Measurements from ENCODE around the gene TNS1. TPM values are rescaled to one million over a fixed set of nuclear protein-coding genes. Genes with fewer than 3 reads are reported as not detected.

The TNS1 gene
- total and polyA plus RNA-seq, 7 experiments from 2014 or later = 0.50 to 5.0 (median 0.81) TPM; not detected in 2

DNA sequence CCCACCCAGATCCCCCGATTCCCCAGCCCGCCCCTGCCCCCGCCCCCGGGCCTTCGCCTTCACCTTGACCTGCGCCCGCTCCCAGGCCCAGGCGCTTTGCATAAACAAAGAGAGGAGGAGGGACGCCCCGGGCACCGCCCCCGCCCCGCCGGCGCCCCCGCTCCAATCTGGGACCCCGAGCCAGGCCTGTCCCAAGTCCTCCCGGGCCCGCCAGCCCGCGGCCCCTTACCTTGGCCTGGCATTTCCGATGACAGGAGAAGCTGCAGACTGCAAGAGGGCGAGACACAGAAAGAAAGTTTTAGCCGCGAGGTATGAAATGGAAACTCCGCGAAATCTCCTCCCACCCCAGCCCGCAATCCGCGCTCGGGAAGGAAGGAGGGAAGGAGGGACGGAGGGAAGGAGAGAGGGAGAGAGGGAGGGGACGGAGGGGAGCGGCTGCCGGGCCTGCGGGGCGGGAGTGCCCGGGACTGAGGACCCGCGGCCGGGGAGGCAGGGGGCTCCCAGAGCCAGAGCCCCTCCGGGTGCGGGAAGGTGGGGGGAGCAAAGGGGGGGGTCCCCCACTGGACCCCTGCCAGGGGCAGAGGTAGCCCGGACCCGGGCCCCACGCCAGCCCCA is 24.2 kb downstream of the TNS1 start:
- Mint-ChIP-seq H3K27me3 (peaks cover 0 to 10% (median 0%) of the 10 kb centered on the region in 5 donors), H3K9me3 (peaks cover 0 to 3% (median 0%) of the 10 kb centered on the region in 11 donors), H3K36me3 (no peaks in the 10 kb centered on the region), H3K27ac (no peak overlapping the region), H3K4me3 (no peak overlapping the region), H3K4me1 (no peaks in the 10 kb centered on the region)
- H3K27ac ChIP-seq (ENCODE audit: low read depth, low read length) = no peak overlapping the region
- H3K4me1 ChIP-seq (ENCODE audit: control insufficient read depth in 2 of 2, insufficient read depth in 2 of 2, low read length in 2 of 2) = no peaks in the 10 kb centered on the region
- no peak for DNase-seq
- no peak overlapping the region for H3K4me3 ChIP-seq (ENCODE audit: low read length)
- H3K27me3 ChIP-seq (ENCODE audit: control insufficient read depth in 2 of 2, insufficient read depth in 2 of 2, low read length in 2 of 2) = no peaks in the 10 kb centered on the region
- intact Hi-C loops (cut with micrococcal nuclease) = no loop called here
- POLR2A ChIA-PET = no interaction called here
- no peaks in the 10 kb centered on the region for H3K36me3 ChIP-seq (ENCODE audit: control insufficient read depth in 2 of 3, insufficient read depth in 3 of 3, low read length in 3 of 3)
- ATAC-seq = no peak
- CTCF ChIA-PET = no interaction called here
- no peaks in the 10 kb centered on the region for H3K9me3 ChIP-seq (ENCODE audit: control insufficient read depth in 2 of 3, low read length in 3 of 3)

DNA sequence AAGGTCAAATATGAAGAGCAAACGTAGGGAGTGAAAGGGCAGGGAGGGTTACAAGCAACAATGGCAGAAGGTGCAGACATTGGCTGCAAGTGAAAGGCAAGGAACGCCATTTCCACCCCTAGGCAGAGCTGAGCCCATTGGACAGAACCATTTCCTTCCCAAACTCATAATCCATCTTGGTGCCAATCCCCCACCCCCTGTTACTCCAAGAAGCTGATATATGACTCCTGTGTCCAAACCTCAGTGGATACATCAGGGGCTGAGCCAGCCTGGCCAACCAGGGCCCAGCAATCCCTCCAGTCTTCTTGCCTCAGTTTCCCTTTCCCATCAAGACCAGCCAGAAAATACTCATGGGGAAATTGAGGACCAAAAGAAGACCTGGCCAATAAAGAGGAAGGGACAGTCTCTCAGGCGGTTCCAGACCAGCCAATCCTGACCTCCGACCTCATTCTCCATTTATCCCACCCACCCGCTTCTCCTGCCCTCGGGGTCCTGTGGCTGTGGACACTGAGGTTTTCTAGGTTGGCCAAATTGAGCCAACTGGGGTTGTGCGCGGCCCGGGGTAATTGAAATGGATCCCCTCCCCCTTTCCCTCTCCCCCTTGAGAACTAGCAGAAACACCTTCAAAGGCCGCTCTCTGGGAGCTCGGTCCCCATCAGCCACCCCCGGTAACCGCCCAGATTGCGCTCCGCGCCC is 24.8 kb downstream of the TNS1 start:
- ATAC-seq = no peak
- Mint-ChIP-seq H3K9me3 (peaks cover 0 to 3% (median 0%) of the 10 kb centered on the region in 11 donors), H3K27ac (no peak overlapping the region), H3K36me3 (no peaks in the 10 kb centered on the region), H3K4me3 (no peak overlapping the region), H3K27me3 (peaks cover 0 to 12% (median 0%) of the 10 kb centered on the region in 5 donors), H3K4me1 (no peaks in the 10 kb centered on the region)
- no peak for DNase-seq
- Histone ChIP-seq H3K4me1 (ENCODE audit: control insufficient read depth in 2 of 2, insufficient read depth in 2 of 2, low read length in 2 of 2) (no peaks in the 10 kb centered on the region), H3K36me3 (ENCODE audit: control insufficient read depth in 2 of 3, insufficient read depth in 3 of 3, low read length in 3 of 3) (no peaks in the 10 kb centered on the region), H3K4me3 (ENCODE audit: low read length) (no peak overlapping the region), H3K9me3 (ENCODE audit: control insufficient read depth in 2 of 3, low read length in 3 of 3) (no peaks in the 10 kb centered on the region), H3K27me3 (ENCODE audit: control insufficient read depth in 2 of 2, insufficient read depth in 2 of 2, low read length in 2 of 2) (no peaks in the 10 kb centered on the region), H3K27ac (ENCODE audit: low read depth, low read length) (no peak overlapping the region)
- intact Hi-C loops (cut with micrococcal nuclease) = no loop called here
- POLR2A ChIA-PET = no interaction called here
- CTCF ChIA-PET = no interaction called here

DNA sequence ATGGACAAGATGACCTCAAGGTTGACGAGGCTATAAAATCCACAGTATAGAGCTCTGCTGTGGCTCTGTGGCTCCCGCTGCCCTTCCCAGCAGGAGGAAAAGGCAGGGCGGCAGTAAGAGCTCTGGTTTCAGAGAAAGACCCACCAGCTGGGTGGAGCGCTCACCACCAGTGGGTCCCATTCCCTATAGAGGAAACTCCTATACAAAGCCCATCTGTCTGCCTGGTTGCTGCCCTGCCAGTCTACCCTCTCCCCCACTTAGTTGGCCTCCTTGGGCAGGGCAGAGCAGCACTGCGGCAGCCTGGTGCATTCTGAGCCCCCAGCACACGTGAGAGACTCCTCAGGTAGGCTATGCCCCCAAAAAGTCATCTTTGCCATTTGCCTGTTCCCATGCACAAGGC is 26.5 kb downstream of the TNS1 start:
- no peaks in the 10 kb centered on the region for H3K36me3 Mint-ChIP-seq
- CTCF ChIA-PET = no interaction called here
- intact Hi-C loops (cut with micrococcal nuclease) = no loop called here
- no peaks in the 10 kb centered on the region for H3K4me1 Mint-ChIP-seq
- H3K9me3 Mint-ChIP-seq = peaks cover 0 to 3% (median 0%) of the 10 kb centered on the region in 11 donors
- POLR2A ChIA-PET = no interaction called here
- no peak overlapping the region for H3K4me3 Mint-ChIP-seq
- no peaks in the 10 kb centered on the region for H3K36me3 ChIP-seq (ENCODE audit: control insufficient read depth in 2 of 3, insufficient read depth in 3 of 3, low read length in 3 of 3)
- H3K4me1 ChIP-seq (ENCODE audit: control insufficient read depth in 2 of 2, insufficient read depth in 2 of 2, low read length in 2 of 2) = no peaks in the 10 kb centered on the region
- DNase-seq (no peak), ATAC-seq (no peak)
- no peaks in the 10 kb centered on the region for H3K9me3 ChIP-seq (ENCODE audit: control insufficient read depth in 2 of 3, low read length in 3 of 3)
- H3K4me3 ChIP-seq (ENCODE audit: low read length) = no peak overlapping the region
- H3K27ac ChIP-seq (ENCODE audit: low read depth, low read length) = no peak overlapping the region
- no peaks in the 10 kb centered on the region for H3K27me3 ChIP-seq (ENCODE audit: control insufficient read depth in 2 of 2, insufficient read depth in 2 of 2, low read length in 2 of 2)
- peaks cover 0 to 12% (median 0%) of the 10 kb centered on the region in 5 donors for H3K27me3 Mint-ChIP-seq
- H3K27ac Mint-ChIP-seq = no peak overlapping the region

DNA sequence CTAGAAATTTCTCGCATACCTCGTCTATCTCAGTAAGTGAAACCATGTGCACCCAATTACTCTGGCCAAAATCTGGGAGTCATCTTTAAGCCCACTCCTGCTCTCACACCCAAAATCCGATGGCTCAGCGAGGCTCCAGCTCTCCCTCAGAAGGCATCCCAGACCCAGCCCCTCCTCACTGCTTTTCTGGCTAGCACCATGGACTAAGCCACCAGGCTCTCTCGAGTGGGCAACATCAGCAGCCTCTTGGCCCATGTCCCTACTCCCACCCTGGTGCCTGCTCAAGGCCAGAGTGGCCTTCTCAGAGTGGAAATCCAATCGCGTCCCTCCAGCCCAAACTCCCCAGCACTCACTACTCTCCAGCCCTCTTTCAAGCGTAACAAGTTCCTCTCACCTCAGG is 27.2 kb downstream of the TNS1 start:
- Mint-ChIP-seq H3K4me3 (no peak overlapping the region), H3K27ac (no peak overlapping the region), H3K27me3 (peaks cover 0 to 12% (median under 1%) of the 10 kb centered on the region in 5 donors), H3K36me3 (no peaks in the 10 kb centered on the region), H3K9me3 (peaks cover 0 to 2% (median 0%) of the 10 kb centered on the region in 11 donors), H3K4me1 (no peaks in the 10 kb centered on the region)
- H3K9me3 ChIP-seq (ENCODE audit: control insufficient read depth in 2 of 3, low read length in 3 of 3) = no peaks in the 10 kb centered on the region
- CTCF ChIA-PET = no interaction called here
- DNase-seq (no peak), ATAC-seq (no peak)
- POLR2A ChIA-PET = no interaction called here
- no peaks in the 10 kb centered on the region for H3K27me3 ChIP-seq (ENCODE audit: control insufficient read depth in 2 of 2, insufficient read depth in 2 of 2, low read length in 2 of 2)
- H3K4me1 ChIP-seq (ENCODE audit: control insufficient read depth in 2 of 2, insufficient read depth in 2 of 2, low read length in 2 of 2) = no peaks in the 10 kb centered on the region
- intact Hi-C loops (cut with micrococcal nuclease) = no loop called here
- no peak overlapping the region for H3K4me3 ChIP-seq (ENCODE audit: low read length)
- no peaks in the 10 kb centered on the region for H3K36me3 ChIP-seq (ENCODE audit: control insufficient read depth in 2 of 3, insufficient read depth in 3 of 3, low read length in 3 of 3)
- H3K27ac ChIP-seq (ENCODE audit: low read depth, low read length) = no peak overlapping the region

DNA sequence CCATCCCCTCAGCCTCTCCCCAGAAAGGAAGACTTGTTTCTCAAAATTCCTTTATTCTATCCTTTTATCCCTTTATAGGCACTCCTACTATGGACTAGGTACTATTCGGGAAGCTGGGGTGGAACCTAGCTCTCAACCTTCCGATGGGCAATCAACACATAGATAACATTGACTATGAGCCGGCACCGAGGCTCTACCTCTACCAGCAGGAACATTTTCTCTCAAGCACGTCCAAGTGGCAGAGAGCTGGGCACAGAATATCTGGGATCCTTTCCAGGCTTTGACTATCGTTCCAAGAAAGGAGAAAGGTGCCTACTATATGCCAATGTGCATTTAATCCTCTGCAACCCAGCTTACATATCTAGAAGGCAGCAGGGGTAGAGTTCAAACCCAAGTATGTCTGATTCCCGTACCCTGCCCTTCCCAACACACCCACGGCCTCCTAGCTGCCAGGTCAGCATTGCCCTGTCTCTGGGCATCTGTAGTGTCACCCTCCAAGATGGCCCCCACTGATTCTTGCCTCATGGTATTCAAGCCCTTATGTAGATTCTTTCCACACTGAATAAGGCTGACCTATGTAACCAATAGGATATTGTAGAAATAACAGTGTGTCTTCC is 28.3 kb downstream of the TNS1 start:
- Mint-ChIP-seq H3K36me3 (no peaks in the 10 kb centered on the region), H3K27me3 (peaks cover 0 to 14% (median 7%) of the 10 kb centered on the region in 5 donors), H3K27ac (no peak overlapping the region), H3K9me3 (peaks cover 0 to 3% (median 0%) of the 10 kb centered on the region in 11 donors), H3K4me3 (no peak overlapping the region), H3K4me1 (no peaks in the 10 kb centered on the region)
- H3K27me3 ChIP-seq (ENCODE audit: control insufficient read depth in 2 of 2, insufficient read depth in 2 of 2, low read length in 2 of 2) = no peaks in the 10 kb centered on the region
- no peak for DNase-seq
- no peak overlapping the region for H3K4me3 ChIP-seq (ENCODE audit: low read length)
- ChIA-PET CTCF (no interaction called here), POLR2A (no interaction called here)
- intact Hi-C loops (cut with micrococcal nuclease) = no loop called here
- no peaks in the 10 kb centered on the region for H3K36me3 ChIP-seq (ENCODE audit: control insufficient read depth in 2 of 3, insufficient read depth in 3 of 3, low read length in 3 of 3)
- no peaks in the 10 kb centered on the region for H3K4me1 ChIP-seq (ENCODE audit: control insufficient read depth in 2 of 2, insufficient read depth in 2 of 2, low read length in 2 of 2)
- no peak for ATAC-seq
- H3K9me3 ChIP-seq (ENCODE audit: control insufficient read depth in 2 of 3, low read length in 3 of 3) = no peaks in the 10 kb centered on the region
- no peak overlapping the region for H3K27ac ChIP-seq (ENCODE audit: low read depth, low read length)

DNA sequence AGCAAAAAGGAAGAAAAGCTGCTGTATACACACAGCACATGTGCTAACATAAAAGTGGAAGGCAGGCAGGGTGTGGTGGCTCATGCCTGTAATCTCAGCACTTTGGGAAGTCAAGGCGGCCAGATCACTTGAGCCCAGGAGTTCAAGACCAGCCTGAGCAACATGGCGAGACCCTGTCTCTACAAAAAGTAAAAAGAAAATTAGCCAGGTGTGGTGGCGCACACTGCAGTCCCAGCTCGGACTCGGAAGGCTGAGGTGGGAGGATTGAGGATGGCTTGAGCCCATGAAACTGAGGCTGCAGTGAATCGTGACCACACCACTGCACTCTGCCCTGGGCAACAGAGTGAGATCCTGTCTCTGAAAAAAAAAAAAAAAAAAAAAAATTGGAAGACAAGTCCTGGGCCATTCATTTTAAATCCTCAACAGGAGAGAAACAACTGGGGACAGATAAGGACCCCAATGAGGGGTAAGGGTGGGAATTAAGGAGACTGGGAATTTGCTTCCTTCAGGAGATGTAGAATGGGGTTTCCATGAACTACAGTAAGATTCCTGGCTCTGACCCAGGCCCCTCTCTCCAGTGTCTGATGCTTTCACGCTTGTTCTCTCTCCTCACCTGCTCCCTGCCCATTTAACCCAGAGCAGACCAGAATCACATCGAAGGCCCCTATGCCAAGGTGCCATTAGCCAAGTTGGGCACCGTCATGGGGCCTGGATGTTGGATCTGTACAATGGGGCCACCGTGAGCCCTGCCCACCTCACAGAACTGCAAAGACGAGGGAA is 29.6 kb downstream of the TNS1 start:
- Histone ChIP-seq H3K27ac (ENCODE audit: low read depth, low read length) (no peak overlapping the region), H3K4me3 (ENCODE audit: low read length) (no peak overlapping the region), H3K9me3 (ENCODE audit: control insufficient read depth in 2 of 3, low read length in 3 of 3) (no peaks in the 10 kb centered on the region), H3K36me3 (ENCODE audit: control insufficient read depth in 2 of 3, insufficient read depth in 3 of 3, low read length in 3 of 3) (no peaks in the 10 kb centered on the region), H3K4me1 (ENCODE audit: control insufficient read depth in 2 of 2, insufficient read depth in 2 of 2, low read length in 2 of 2) (no peaks in the 10 kb centered on the region), H3K27me3 (ENCODE audit: control insufficient read depth in 2 of 2, insufficient read depth in 2 of 2, low read length in 2 of 2) (no peaks in the 10 kb centered on the region)
- H3K27ac Mint-ChIP-seq = no peak overlapping the region
- H3K36me3 Mint-ChIP-seq = no peaks in the 10 kb centered on the region
- ChIA-PET POLR2A (no interaction called here), CTCF (no interaction called here)
- no peak overlapping the region for H3K4me3 Mint-ChIP-seq
- no peak for ATAC-seq
- intact Hi-C loops (cut with micrococcal nuclease) = no loop called here
- no peak for DNase-seq
- H3K9me3 Mint-ChIP-seq = peaks cover 0 to 3% (median 0%) of the 10 kb centered on the region in 11 donors
- H3K27me3 Mint-ChIP-seq = peaks cover 0 to 13% (median 7%) of the 10 kb centered on the region in 5 donors
- no peaks in the 10 kb centered on the region for H3K4me1 Mint-ChIP-seq
